ENCODE results near the gene HLA-DRA.

The HLA-DRA gene

GRCh38 chr6:32439602-32440214 is at the start of gene HLA-DRA:
HLA-DRA (plus strand) TSS chr6:32439887; CDS start chr6:32439951, 64 bp downstream.
- DNase-seq = peak; percentile 34

DNA sequence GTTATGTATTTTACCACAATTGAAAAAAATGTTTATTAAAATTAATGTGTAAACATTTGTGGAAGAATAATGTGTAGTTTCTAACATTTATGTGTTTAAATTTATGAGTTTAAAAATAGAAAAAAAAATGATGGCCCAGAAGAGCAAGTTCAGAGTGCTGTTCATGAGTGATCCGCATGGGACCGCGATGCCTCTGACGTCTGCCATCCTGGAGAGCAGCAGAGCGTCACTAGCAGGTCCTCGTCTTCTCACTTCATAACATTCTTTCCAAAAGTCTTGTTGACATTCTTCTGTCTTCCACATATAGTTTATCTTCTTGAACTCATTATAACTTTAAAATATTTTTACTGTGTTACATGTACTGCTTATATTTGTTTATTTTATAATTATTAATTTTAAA is 48.2 kb upstream of the HLA-DRA start:
- DNase-seq = no peak

DNA sequence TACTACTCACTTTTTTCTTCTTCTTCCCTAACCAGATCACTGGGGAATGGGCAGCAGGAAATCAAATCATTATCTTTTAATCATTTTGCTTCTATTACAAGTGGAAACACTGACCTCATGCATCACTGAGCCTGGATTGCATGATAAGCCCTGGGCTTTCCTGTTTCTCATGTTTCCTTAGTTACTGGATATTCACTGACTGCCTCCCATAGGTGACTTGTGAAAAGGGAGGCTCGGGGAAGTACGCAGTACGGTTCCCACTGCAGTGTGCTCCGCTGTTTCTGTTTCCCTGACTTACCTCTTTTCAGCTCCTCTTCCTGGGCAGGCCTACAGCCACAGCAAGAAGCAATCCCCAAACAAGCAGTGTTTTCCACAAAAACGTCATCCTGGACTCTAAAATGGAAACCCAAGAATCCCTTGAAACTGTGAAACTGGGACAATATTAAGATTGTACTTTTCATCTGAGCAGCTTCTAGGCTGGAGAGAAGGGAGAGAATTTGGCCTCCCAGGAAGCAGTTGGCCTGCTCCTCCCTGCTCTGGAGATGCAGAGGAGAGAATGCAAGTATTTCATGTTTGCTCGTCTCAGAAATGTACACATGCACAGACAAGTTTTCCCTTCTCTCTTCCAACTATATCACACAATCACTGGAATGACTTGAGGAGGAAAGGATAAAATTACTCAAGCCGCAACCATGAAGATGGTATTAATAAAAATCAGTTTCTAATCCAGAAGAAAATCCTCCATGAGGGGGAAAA is 45.8 kb upstream of the HLA-DRA start:
- peak; percentile 42 for DNase-seq

DNA sequence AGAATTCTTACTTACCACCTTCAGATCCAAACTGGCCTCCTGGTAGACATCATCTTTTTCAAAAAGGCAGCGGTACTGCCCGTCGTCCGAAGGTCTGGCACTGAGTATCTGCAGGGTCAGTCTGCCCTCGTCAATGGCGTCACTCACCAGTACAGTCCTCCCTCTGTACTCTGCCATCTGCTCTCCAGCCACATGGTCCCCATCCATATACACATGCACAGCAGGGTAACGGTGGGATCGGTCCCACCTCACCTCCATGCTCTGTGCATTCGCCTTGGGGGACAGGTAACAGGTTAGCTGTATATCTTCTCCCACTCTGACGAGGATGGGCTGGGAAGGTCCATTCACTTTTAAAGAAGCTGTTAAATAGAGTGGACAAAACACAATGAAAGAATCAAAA is 43.7 kb upstream of the HLA-DRA start:
- DNase-seq = no peak

- no peak for DNase-seq
Measured at GRCh38 chr6:32397252-32397920, 42.3 kb upstream of the HLA-DRA start.

- no peak for DNase-seq
Measured at GRCh38 chr6:32401284-32401963, 38.3 kb upstream of the HLA-DRA start.

DNA sequence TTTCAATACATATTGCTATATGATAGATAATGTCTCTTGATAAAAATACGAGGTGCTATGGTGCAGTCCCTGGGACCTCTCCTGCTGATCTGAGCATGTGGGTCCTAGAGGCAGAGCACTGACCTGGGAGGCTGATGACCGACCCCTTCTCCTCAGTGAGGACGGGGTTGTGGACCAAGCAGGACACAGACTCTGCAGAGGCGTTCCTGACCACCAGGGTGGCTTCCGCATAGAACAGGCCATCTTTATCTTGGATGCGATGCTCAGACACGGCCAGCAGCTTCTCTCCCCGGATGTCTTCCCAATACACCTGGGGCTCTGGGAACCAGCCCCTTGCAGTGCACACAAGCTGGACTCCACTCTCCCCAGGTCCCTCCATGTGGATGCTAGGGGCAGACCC is 36.9 kb upstream of the HLA-DRA start:
- DNase-seq = no peak

DNA sequence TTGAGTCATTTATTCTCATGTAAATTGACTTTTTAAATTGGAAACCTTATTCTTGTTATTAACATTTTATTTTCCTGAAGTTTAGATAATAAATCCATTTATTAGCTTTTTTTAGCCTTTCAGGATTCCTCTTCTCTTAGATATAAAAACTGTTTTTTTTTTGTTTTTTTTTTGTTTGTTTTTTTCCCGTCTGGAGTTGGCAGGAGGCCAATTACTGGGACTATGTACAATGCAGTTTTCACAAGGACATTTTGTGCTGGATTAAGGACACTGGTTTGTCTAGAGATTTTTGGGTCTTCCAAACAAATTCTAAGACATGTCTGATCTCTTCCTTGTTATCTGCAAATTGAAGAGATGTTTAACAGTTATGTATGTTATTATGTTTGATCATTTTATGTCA is 34.0 kb upstream of the HLA-DRA start:
- no peak for DNase-seq

- no peak for DNase-seq
Measured at GRCh38 chr6:32406197-32406596, 33.5 kb upstream of the HLA-DRA start.

- no peak for DNase-seq
Measured at GRCh38 chr6:32406857-32407256, 32.8 kb upstream of the HLA-DRA start, which contains the start of gene BTNL2. BTNL2 (minus strand) TSS chr6:32407181; CDS start chr6:32407123, 58 bp downstream.

GRCh38 chr6:32410906-32411305 is 28.8 kb upstream of the HLA-DRA start:
- no peak for DNase-seq

DNA sequence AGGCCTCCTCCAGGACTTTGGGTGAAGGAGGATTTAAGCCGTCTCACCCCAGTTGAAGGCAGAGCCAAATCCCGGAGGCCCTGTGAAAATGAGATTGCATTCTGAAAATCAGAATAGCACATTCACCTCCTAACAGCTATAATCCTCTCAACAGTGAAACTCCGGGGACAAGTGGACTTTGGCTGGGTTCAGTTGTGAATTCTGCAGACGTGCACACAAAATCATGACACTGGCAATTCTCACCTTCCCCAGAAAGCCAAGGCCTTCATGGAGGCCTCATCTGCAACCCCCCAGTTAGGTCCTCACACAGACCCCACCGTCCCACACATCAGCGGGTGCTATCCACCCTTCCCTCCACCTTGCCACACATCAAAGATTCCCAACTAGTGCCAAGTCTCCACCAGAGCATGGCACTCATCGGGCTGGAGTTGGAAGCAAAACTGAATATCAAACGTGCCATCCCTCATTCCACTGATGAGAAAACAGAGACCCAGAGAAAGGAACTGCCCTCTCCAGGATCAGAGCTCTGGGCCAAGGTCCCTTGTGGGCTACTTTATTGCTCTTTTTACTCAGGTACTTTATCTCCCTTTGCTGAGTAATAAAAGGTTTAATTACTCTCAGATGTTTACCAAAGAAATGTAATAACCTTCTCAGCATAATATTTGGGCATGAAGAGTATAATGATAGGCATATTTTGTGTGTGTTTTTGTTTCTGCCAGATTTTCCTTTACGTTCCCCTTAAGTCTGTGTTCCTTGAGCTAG is 27.9 kb upstream of the HLA-DRA start:
- no peak for DNase-seq

- DNase-seq = peak; percentile 73
Measured at GRCh38 chr6:32413427-32414047, 26.1 kb upstream of the HLA-DRA start.

DNA sequence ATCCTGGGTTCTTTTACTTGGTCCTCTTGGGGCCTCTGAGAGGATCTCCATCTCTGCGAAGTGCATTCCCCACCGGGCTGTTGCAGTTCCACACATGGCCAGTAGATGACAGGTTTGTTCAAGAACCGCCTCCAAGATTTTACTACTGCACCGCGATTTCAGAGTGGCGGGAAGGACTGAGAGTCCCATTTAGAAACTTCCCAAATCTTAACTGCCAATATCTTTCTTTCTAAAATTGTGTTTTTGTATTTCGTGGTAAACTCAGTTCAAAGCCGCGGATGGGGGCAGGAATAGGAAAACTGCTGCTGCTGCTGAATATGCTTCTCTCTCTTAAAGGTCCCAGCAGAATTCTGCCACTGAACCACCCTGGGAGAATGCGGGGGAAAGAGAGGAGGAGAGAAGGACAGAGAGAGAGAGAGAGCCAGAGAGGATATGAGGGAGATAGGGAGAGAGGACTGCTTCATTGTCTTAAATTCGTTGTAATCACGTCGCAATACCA is 24.1 kb upstream of the HLA-DRA start:
- DNase-seq = peak; percentile 82

DNA sequence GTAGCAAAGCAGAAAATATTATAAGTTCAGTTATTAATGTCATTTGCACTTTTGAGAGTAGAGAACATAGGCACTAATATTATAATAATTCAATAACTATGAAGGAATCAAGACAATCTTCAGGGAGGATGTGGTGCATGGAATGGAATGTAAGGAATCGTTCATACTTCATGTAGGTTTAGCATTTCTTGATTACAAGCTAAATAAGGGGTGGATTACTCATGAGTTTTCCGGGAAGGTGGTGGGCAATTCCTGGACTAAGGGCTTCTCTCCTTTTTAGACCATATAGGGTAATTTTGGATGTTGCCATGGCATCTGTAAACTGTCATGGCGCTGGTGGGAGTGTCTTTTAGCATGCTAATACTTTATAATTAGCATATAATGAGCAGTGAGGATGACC is 23.7 kb upstream of the HLA-DRA start:
- peak; percentile 90 for DNase-seq

GRCh38 chr6:32424589-32425300 is 14.9 kb upstream of the HLA-DRA start:
- peak; percentile 44 for DNase-seq

DNA sequence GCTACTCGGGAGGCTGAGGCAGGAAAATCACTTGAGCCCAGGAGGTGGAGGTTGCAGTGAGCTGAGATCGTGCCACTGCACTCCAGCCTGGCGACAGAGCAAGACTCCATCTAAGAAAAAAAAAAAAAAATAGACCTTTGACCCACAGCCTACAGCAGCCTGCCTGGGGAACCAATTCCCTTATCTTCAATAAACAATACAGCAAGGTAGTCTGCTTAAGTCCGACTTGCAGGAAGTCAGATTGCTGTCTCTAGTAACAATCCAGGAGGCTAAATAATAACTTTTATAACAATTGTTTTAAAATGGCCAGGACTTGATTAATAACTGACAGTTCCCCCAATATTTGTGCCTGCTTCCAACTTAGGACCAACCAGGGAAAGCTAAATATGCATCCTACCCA is 13.3 kb upstream of the HLA-DRA start:
- no peak for DNase-seq

DNA sequence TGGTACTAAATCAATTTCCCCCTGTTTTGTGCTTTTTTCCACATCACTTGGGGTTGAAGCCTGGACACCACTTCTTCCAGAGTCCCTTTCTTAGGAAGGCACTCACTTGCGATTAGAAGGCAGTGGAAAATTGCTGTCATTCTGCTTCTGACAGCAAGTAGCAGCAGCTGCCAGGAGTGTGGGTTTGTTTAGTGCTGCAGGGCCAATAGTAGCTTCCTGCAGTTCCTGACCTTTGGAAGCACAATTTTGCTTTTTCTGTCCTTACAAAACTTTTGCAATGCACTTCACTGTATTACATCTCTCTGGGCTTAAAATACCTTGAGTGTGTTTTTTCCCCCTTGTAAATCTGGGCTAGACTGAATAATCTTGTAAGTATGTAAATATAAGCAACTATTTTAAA is 12.5 kb upstream of the HLA-DRA start:
- no peak for DNase-seq

DNA sequence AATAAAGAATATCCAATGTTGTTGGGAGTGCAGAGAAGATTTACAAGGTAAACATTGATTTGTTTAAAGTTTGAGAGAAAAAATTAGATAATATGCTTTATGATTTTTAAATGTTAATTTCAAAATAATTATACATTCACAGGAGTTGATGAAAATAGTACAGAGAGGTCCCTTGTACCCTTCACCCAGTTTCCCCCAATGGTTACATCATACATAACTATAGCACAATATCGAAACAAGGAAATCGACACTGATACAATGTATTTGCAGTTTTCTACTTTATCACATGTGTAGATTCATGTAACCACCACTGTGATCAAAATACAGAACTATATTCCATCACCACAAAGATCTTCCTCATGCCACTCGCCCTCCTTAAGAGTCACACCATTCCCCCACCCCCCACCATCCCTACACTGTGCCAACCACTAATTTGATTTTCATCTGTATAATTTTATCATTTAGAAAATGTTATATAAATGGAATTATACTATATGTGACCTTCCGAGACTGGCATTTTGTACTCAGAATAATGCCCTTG is 11.7 kb upstream of the HLA-DRA start:
- DNase-seq = no peak

- DNase-seq = no peak
Measured at GRCh38 chr6:32430179-32430578, 9.5 kb upstream of the HLA-DRA start.

DNA sequence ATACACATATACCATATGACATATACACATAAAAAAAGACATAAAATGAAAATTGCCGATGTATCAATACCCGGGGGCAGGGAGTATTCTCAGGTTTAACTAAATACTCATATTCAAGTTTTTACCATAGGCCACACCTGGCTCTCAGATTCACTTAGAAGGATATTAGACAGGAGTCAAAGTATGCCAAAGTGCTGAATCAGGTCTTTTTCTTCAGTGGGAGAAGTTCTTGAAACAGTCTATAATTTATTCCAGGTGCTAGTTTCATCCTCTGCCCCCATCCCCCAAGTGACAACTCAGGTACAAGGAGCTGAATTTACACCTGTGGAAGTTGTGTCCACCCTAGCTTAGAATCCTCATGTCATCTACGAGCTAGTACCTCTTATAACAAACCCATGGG is 8.5 kb upstream of the HLA-DRA start:
- DNase-seq = no peak

All from fibroblast of skin of right biceps (primary cell).